Measurements from ENCODE around the gene KIF16B. TPM values are rescaled to one million over a fixed set of nuclear protein-coding genes. Genes with fewer than 3 reads are reported as not detected.

KIF16B gene
- total RNA-seq, 1 experiment from 2014 or later: 15.8 TPM

DNA sequence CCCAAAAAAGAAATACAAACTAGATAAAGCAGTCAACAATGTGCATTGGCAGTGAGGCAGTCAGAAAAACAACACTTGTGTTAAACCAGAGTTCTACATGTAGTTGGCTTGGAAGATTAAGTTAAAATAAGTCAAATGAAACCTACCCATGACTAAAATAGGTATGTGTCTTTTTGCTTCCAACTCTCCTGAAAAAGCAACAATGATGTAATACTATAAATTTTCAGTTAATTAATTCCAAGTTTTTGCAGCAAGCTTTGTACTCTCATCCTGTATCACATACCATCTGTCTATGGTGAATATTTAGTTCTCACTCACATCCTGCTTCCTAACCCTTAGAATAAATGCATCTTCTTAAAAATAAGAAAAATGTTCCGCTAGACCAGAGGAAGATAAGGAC is 261.5 kb downstream of the KIF16B start:
- Mint-ChIP-seq H3K4me3 (ENCODE audit: unreplicated experiment) (no peak overlapping the region), H3K27ac (ENCODE audit: low read depth, unreplicated experiment) (no peak overlapping the region), H3K4me1 (ENCODE audit: insufficient read depth, unreplicated experiment) (no peaks in the 10 kb centered on the region), H3K36me3 (ENCODE audit: insufficient read depth, unreplicated experiment) (peaks cover 23% of the 10 kb centered on the region), H3K9me3 (ENCODE audit: unreplicated experiment) (no peaks in the 10 kb centered on the region), H3K27me3 (ENCODE audit: insufficient read depth, unreplicated experiment) (no peaks in the 10 kb centered on the region)
- ChIA-PET POLR2A (no interaction called here), CTCF (interaction anchor here (0.8 to 1.0 kb wide), 2 partner anchors 10 to 444 kb away, joined by 3 to 4 read pairs; no protein-coding TSS in a partner anchor)
- intact Hi-C loops (cut with micrococcal nuclease): no loop called here
- TF ChIP-seq, protein P1, sequence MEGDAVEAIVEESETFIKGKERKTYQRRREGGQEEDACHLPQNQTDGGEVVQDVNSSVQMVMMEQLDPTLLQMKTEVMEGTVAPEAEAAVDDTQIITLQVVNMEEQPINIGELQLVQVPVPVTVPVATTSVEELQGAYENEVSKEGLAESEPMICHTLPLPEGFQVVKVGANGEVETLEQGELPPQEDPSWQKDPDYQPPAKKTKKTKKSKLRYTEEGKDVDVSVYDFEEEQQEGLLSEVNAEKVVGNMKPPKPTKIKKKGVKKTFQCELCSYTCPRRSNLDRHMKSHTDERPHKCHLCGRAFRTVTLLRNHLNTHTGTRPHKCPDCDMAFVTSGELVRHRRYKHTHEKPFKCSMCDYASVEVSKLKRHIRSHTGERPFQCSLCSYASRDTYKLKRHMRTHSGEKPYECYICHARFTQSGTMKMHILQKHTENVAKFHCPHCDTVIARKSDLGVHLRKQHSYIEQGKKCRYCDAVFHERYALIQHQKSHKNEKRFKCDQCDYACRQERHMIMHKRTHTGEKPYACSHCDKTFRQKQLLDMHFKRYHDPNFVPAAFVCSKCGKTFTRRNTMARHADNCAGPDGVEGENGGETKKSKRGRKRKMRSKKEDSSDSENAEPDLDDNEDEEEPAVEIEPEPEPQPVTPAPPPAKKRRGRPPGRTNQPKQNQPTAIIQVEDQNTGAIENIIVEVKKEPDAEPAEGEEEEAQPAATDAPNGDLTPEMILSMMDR (IDR thresholded peaks at IDR 0.05; ENCODE audit: unreplicated experiment): no peak
- no peak for DNase-seq (ENCODE audit: unreplicated experiment)
- no TSS peak for BruUV-seq (replicated peaks)

GRCh38 chr20:16308754-16309153 is 264.5 kb downstream of the KIF16B start:
- intact Hi-C loops (cut with micrococcal nuclease): no loop called here
- ChIA-PET CTCF (no interaction called here), POLR2A (no interaction called here)
- no peak for DNase-seq (ENCODE audit: unreplicated experiment)
- no TSS peak for BruUV-seq (replicated peaks)
- Mint-ChIP-seq H3K4me1 (ENCODE audit: insufficient read depth, unreplicated experiment) (no peaks in the 10 kb centered on the region), H3K4me3 (ENCODE audit: unreplicated experiment) (no peak overlapping the region), H3K9me3 (ENCODE audit: unreplicated experiment) (no peaks in the 10 kb centered on the region), H3K27ac (ENCODE audit: low read depth, unreplicated experiment) (no peak overlapping the region), H3K27me3 (ENCODE audit: insufficient read depth, unreplicated experiment) (no peaks in the 10 kb centered on the region), H3K36me3 (ENCODE audit: insufficient read depth, unreplicated experiment) (peaks cover 23% of the 10 kb centered on the region)
- TF ChIP-seq, protein P1 (IDR thresholded peaks at IDR 0.05; ENCODE audit: unreplicated experiment): no peak

DNA sequence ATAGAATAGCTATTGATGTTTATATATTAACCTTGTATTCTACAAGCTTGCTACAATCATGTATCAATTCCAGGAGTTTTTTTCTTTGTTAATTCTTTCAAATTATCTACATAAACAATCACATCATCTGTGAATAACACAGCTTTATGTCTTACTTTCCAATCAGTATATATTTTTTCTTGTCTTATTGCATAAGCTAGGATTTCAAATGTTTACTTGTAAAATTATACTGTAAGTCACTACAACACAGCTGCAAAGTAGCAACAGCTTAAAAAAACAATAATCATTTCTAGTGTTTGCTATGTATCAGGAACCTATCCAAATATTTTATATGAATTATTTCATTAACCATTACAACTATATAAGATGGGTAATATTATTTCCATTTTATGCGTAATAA is 270.4 kb downstream of the KIF16B start:
- Mint-ChIP-seq H3K4me1 (ENCODE audit: insufficient read depth, unreplicated experiment) (no peaks in the 10 kb centered on the region), H3K4me3 (ENCODE audit: unreplicated experiment) (no peak overlapping the region), H3K27ac (ENCODE audit: low read depth, unreplicated experiment) (no peak overlapping the region), H3K36me3 (ENCODE audit: insufficient read depth, unreplicated experiment) (no peaks in the 10 kb centered on the region), H3K27me3 (ENCODE audit: insufficient read depth, unreplicated experiment) (no peaks in the 10 kb centered on the region), H3K9me3 (ENCODE audit: unreplicated experiment) (peaks cover 15% of the 10 kb centered on the region)
- DNase-seq (ENCODE audit: unreplicated experiment): no peak
- no TSS peak for BruUV-seq (replicated peaks)
- intact Hi-C loops (cut with micrococcal nuclease): no loop called here
- TF ChIP-seq, protein P1 (IDR thresholded peaks at IDR 0.05; ENCODE audit: unreplicated experiment): no peak
- ChIA-PET POLR2A (interaction anchor here (1.3 kb wide), 1 partner anchor 8 kb away, joined by 4 read pairs; no protein-coding TSS in a partner anchor), CTCF (no interaction called here)

- Mint-ChIP-seq H3K4me1 (ENCODE audit: insufficient read depth, unreplicated experiment) (no peaks in the 10 kb centered on the region), H3K27ac (ENCODE audit: low read depth, unreplicated experiment) (no peak overlapping the region), H3K4me3 (ENCODE audit: unreplicated experiment) (no peak overlapping the region), H3K9me3 (ENCODE audit: unreplicated experiment) (peaks cover 15% of the 10 kb centered on the region), H3K36me3 (ENCODE audit: insufficient read depth, unreplicated experiment) (no peaks in the 10 kb centered on the region), H3K27me3 (ENCODE audit: insufficient read depth, unreplicated experiment) (no peaks in the 10 kb centered on the region)
- CTCF ChIA-PET: interaction anchor here (0.6 kb wide), 1 partner anchor 11 kb away, joined by 3 read pairs; no protein-coding TSS in a partner anchor
- no TSS peak for BruUV-seq (replicated peaks)
- no peak for DNase-seq (ENCODE audit: unreplicated experiment)
- POLR2A ChIA-PET: interaction anchor here (0.6 kb wide), 1 partner anchor 1096 kb away, joined by 3 read pairs; no protein-coding TSS in a partner anchor
- intact Hi-C loops (cut with micrococcal nuclease): no loop called here
- TF ChIP-seq, protein P1 (IDR thresholded peaks at IDR 0.05; ENCODE audit: unreplicated experiment): no peak
Measured at GRCh38 chr20:16301986-16302385, 271.3 kb downstream of the KIF16B start.

All from MCF 10A (cell line).